ENCODE results near the gene CTBP1.

DNA sequence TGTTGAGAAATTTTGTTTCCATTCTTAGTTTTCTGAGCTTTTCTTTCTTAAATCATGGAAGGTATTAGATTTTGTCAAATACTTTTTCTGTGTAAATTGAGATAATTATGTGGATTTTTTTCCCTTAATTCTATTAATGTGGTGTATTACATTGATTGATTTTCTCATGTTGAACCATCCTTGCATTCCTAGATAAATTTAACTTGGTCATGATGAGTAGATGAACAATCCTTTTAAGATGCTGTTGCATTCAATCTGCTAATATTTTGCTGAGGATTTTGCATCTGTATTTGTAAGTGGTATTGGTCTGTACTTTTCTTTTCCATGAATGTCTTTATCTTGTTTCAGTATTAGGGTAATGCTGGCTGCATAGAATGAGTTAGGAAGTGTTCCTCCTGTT lies 20.3 kb upstream of the CTBP1 start:
- TF ChIP-seq, protein P1, sequence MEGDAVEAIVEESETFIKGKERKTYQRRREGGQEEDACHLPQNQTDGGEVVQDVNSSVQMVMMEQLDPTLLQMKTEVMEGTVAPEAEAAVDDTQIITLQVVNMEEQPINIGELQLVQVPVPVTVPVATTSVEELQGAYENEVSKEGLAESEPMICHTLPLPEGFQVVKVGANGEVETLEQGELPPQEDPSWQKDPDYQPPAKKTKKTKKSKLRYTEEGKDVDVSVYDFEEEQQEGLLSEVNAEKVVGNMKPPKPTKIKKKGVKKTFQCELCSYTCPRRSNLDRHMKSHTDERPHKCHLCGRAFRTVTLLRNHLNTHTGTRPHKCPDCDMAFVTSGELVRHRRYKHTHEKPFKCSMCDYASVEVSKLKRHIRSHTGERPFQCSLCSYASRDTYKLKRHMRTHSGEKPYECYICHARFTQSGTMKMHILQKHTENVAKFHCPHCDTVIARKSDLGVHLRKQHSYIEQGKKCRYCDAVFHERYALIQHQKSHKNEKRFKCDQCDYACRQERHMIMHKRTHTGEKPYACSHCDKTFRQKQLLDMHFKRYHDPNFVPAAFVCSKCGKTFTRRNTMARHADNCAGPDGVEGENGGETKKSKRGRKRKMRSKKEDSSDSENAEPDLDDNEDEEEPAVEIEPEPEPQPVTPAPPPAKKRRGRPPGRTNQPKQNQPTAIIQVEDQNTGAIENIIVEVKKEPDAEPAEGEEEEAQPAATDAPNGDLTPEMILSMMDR (IDR thresholded peaks at IDR 0.05; ENCODE audit: insufficient read depth, low read length) = no peak
- TF ChIP-seq, protein P2, sequence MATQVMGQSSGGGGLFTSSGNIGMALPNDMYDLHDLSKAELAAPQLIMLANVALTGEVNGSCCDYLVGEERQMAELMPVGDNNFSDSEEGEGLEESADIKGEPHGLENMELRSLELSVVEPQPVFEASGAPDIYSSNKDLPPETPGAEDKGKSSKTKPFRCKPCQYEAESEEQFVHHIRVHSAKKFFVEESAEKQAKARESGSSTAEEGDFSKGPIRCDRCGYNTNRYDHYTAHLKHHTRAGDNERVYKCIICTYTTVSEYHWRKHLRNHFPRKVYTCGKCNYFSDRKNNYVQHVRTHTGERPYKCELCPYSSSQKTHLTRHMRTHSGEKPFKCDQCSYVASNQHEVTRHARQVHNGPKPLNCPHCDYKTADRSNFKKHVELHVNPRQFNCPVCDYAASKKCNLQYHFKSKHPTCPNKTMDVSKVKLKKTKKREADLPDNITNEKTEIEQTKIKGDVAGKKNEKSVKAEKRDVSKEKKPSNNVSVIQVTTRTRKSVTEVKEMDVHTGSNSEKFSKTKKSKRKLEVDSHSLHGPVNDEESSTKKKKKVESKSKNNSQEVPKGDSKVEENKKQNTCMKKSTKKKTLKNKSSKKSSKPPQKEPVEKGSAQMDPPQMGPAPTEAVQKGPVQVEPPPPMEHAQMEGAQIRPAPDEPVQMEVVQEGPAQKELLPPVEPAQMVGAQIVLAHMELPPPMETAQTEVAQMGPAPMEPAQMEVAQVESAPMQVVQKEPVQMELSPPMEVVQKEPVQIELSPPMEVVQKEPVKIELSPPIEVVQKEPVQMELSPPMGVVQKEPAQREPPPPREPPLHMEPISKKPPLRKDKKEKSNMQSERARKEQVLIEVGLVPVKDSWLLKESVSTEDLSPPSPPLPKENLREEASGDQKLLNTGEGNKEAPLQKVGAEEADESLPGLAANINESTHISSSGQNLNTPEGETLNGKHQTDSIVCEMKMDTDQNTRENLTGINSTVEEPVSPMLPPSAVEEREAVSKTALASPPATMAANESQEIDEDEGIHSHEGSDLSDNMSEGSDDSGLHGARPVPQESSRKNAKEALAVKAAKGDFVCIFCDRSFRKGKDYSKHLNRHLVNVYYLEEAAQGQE (IDR thresholded peaks at IDR 0.05; ENCODE audit: insufficient replicate concordance, low read depth) = no peak
